Brain microvascular endothelial cell (primary cell): ENCODE data around the gene AMER2.

Source experiments
- DNase-seq: peaks from one replicate; pipeline ENCODE4 v3.0.0-alpha.2; 2020
- H3K27ac ChIP-seq: fragments of 250-450 bp; sonication (Bioruptor Pico); 2 replicates; pipeline ENCODE4 v1.5.1; 2020; ENCODE audit warnings: mild to moderate bottlenecking, moderate library complexity
- H3K27me3 ChIP-seq: fragments of 250-450 bp; sonication (Bioruptor Pico); replicated peaks from 2 replicates; pipeline ENCODE4 v1.5.1; 2020; ENCODE audit warnings: mild to moderate bottlenecking
- H3K36me3 ChIP-seq: fragments of 250-450 bp; sonication (Bioruptor Pico); replicated peaks from 2 replicates; pipeline ENCODE4 v1.5.1; 2020; ENCODE audit warnings: mild to moderate bottlenecking
- H3K4me3 ChIP-seq: 2 replicates; pipeline ENCODE4 v1.5.1; 2011; ENCODE audit warnings: low read depth, mild to moderate bottlenecking, control low read depth, low read length, moderate library complexity
- in situ Hi-C: cut with HindIII; loops from 2 replicates; pipeline ENCODE4 v1.10.0; 2017; ENCODE audit warnings: low sequenced_read_pairs, low pct_ligation_motif_present
- TF ChIP-seq, protein P1 (sequence below): IDR thresholded peaks from 2 replicates; pipeline ENCODE4 v1.5.1; 2011; ENCODE audit warnings: low read depth, mild to moderate bottlenecking, moderate library complexity, low read length, control low read depth, inconsistent platforms; ENCODE audit errors: missing control alignments

Gene AMER2

DNA sequence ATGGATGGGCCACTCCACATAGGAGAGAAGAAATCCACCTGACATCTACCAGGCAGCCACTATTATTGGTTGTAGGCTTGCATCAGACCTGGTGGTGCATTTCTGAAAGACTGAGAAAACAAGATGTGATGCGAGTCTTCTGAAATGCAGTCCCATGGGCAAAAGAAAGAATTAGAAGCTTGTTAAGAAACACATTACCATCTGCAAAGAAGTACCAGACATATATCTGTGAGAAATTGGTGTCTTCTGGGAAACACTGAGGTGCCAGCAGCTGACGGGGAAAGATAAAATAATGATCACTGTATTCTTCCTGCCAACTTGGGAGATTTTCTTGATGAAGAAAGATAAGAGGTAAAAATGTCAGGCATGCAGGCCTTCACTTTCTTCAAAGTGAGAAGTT, 14.4 kb downstream of the AMER2 start:
- TF ChIP-seq, protein P1, sequence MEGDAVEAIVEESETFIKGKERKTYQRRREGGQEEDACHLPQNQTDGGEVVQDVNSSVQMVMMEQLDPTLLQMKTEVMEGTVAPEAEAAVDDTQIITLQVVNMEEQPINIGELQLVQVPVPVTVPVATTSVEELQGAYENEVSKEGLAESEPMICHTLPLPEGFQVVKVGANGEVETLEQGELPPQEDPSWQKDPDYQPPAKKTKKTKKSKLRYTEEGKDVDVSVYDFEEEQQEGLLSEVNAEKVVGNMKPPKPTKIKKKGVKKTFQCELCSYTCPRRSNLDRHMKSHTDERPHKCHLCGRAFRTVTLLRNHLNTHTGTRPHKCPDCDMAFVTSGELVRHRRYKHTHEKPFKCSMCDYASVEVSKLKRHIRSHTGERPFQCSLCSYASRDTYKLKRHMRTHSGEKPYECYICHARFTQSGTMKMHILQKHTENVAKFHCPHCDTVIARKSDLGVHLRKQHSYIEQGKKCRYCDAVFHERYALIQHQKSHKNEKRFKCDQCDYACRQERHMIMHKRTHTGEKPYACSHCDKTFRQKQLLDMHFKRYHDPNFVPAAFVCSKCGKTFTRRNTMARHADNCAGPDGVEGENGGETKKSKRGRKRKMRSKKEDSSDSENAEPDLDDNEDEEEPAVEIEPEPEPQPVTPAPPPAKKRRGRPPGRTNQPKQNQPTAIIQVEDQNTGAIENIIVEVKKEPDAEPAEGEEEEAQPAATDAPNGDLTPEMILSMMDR: no peak
- Histone ChIP-seq H3K27ac (no peak overlapping the region), H3K27me3 (no peaks in the 10 kb centered on the region), H3K4me3 (no peak overlapping the region), H3K36me3 (no peaks in the 10 kb centered on the region)
- DNase-seq: no peak
- in situ Hi-C loops: no loop called here

DNA sequence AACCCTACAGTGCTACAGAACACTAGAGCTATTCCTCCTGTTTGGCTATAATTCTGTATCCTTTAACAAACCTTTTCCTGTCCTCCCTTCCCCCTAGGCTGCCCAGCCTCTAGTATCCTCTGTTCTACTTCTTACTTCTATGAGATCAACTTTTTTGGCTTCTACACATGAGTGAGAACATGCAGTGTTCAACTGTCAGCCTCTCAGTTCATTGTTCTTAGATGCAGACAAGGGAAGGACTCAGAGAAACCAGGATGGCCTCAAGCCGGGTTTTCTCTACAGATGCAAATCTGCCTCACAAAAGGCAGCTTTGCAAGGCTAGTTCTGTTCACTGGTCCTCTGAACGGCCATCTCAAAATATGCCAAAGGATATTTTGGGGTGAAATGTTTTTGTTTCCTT, 18.4 kb downstream of the AMER2 start:
- no peak overlapping the region for H3K4me3 ChIP-seq
- no peak for DNase-seq
- no peaks in the 10 kb centered on the region for H3K36me3 ChIP-seq
- no peaks in the 10 kb centered on the region for H3K27me3 ChIP-seq
- TF ChIP-seq, protein P1: no peak
- in situ Hi-C loops: no loop called here
- H3K27ac ChIP-seq: no peak overlapping the region

DNA sequence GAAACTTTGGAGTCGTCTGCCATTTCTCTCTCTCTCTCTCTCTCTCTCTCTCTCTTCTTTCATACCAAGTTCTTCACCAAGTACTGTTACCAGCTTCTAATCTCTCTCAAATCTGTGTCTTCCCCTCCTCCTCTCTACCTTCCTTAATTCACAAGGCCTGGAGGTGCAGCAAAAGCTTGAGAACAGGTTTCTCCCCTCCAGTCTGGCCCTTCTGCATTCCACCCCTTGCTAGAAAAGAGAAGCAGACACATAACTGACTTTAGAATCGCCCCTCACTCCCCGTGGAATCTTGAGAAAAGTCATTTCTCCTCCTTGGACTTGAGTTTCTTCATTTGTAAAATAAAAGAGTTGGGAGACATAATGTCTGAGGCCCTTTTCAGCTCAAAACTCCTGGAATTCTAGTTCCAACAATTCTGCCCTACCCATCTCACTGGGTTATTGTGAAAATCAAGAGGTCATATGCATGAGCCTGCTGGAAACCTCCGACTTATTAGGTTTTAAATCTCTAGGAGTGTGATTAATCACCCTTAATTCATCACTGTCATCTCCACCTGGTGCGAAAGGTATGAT, 20.4 kb downstream of the AMER2 start:
- in situ Hi-C loops: no loop called here
- DNase-seq: no peak
- no peak overlapping the region for H3K4me3 ChIP-seq
- TF ChIP-seq, protein P1: no peak
- no peaks in the 10 kb centered on the region for H3K36me3 ChIP-seq
- H3K27me3 ChIP-seq: no peaks in the 10 kb centered on the region
- no peak overlapping the region for H3K27ac ChIP-seq

DNA sequence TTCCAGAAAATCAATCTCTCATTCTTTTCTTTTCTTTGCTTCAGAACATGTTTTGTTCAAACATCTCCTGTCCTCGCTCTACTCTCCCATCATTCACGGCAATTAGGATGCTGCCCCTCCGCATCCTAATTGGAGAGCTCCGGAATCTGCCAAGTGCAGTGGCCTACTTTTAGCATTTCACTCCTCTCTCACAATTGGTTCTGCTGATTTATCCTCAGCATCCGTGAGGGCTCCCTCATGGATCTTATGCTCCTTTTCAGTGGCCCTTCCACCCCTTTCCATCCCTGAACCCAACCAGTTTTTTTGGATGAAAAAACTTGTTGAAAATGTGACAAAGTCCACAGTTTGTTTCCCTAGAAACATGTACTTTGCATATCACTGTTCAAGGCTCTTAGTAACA, 22.4 kb downstream of the AMER2 start:
- Histone ChIP-seq H3K36me3 (no peaks in the 10 kb centered on the region), H3K4me3 (no peak overlapping the region), H3K27ac (no peak overlapping the region), H3K27me3 (no peaks in the 10 kb centered on the region)
- DNase-seq: no peak
- TF ChIP-seq, protein P1: no peak
- in situ Hi-C loops: no loop called here

DNA sequence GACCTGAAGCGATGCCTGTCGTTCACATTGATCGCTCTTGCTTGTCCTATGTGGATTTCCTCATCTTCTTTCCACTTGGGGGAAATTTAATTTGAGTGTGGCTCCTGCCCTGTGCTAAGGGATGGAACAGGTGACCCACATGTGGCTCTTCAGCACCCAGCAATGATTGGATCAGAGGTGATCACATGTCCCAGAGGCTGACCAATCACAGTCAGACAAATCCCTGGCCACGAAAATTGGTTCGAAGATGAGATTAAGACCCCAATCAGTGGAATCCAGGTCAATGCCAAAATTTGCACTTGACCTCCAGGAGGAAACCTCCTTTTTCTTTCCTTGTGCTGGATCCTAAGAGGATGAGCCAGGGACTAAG, 23.7 kb downstream of the AMER2 start:
- Histone ChIP-seq H3K4me3 (no peak overlapping the region), H3K27ac (no peak overlapping the region), H3K36me3 (no peaks in the 10 kb centered on the region), H3K27me3 (no peaks in the 10 kb centered on the region)
- in situ Hi-C loops: no loop called here
- TF ChIP-seq, protein P1: no peak
- no peak for DNase-seq
